ENCODE measurements around the gene KAZN.
A peak's percentile ranks its signal among the peaks of the same experiment; 100 is the strongest.

The KAZN gene

DNA sequence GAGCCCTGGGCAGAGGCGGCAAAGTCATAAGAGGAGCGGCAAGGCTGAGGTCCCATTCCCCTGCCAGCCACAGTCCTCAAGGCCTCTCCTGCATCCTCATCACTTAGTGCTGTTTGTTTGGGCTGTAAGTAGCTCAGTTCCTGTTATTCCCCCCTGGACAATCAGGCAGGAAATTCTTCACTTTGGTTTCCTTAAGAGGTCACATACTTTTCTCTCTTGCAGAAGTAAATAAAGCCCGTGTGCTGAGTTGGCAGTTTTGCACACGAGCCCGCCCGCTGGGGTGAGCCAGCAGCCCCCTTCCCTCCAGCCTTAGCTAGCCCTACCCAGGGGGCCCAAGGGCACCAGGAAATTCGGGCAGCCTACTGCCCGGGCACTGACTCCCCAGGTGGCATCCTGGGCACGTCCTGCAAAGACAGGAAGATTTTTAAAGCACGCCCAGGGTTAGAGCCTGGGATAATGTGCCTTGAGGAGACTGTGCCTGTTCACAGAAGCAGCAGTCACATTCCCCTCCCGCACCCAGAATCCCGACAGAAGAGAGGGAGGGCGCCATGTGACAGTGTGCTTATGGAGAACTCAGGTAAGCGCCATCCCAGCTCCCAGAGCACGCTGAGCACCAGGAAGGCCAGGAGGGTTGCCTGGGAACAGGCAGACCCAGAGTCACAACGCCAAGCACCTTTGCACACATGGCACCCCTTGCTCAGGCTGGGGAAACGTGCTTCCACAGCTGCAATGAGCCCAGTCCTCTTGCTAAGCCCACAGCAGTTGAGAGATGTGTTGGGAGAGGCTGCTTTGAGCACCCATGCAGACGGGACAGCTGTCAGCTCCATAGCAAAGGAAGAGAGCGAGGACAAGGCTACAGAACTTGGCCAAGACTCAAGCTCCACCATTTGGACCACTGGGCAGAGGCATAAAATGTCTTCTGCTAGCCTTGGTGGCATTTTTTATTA, 410.6 kb downstream of the KAZN start:
- DNase-seq (ENCODE audit: low read depth): peak; percentile 86

DNA sequence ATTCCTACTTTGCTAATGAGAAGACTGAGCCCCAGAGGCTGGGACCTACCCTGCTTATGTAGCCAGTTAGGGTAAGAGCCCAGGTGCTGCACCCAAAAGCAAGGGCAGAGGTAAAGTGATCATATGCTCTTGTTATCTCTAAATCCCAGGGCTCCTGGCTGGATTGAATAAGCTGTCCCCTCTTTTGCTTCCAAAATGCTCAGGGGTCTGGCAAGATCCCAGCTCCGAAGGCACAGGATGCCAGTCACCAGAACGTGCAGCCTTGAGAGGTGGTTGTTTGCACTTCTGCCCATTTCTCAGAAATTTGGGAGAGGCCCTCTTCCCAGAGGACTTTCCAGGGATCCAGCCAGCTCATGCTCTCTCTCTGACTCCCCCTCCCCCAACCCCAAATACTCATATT, 412.7 kb downstream of the KAZN start:
- no peak for DNase-seq (ENCODE audit: low read depth)

DNA sequence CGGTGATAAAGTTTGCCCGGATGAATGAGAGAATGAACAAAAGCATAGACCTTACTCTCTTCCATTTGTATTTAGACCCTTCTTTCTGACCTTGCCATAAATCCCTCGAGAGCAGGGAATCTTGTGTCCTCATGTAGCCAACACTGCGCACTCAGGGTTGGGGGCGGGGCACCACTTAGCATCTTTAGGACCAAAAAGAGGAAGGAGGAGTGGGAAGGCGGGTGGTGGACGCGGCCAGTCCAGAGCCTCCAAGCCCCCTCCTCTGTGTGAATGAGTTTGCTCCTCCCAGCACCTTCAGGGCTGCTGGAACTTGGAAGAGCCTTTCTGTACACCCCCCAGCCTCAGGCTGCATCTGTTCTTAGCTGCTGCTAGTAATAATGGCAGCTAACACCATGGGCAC, 413.2 kb downstream of the KAZN start:
- no peak for DNase-seq (ENCODE audit: low read depth)

DNA sequence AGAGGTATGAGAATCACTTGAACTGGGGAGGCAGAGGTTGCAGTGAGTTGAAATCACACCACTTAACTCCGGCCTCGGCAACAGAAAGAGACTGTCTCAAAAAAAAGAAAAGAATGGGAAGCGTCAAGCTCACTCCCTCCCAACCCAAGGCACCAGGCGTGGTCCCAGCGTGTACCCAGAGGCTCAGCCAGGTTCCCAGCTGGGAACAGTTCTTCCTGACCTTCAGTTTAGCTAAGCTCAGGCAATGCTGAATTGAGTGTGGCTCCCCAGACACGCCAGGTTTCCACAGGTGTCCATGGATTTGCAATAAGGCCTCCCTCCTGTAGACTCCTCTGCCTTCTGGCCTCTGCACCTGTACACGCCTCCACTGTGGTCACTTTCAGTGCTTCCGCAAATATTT, 414.3 kb downstream of the KAZN start:
- no peak for DNase-seq (ENCODE audit: low read depth)

DNA sequence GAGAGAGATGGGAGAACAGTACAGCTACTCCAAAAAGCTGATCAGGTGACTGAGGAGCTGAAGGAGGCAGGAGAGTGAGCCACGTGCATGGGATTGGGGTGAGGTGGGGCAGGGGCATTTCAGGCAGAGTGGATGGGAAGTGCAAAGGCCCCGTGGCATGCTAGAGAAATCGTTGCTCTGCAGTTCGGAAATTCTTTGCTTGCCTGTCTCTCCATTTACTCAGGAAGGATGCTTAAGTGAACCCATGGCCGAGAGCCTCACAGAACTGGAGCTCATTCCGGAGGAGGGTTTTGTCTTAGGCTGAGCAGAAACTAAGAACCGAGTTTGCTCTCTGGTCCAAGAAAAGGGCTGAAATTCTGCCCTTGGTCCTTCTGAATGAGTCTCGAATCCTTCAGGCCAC, 415.3 kb downstream of the KAZN start:
- no peak for DNase-seq (ENCODE audit: low read depth)

DNA sequence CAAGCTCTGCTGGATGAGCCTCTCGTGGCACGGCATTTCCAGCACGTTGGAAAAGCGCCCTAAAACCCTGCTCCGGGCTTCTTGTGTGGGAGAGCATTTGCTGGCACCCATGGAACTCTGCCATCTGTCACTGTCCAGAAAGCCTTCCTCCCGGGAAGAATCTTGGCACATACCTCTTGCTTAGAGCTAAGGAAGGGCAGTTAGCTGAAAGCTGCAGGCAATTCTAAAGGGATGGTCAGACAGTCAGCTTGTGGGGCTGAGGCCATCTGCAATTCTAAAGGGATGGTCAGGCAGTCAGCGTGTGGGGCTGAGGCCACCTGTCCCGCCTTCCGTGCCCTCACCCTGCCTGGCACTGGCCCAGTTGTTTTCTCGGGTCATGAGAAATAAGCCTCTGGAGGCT, 416.0 kb downstream of the KAZN start:
- DNase-seq (ENCODE audit: low read depth): no peak

DNA sequence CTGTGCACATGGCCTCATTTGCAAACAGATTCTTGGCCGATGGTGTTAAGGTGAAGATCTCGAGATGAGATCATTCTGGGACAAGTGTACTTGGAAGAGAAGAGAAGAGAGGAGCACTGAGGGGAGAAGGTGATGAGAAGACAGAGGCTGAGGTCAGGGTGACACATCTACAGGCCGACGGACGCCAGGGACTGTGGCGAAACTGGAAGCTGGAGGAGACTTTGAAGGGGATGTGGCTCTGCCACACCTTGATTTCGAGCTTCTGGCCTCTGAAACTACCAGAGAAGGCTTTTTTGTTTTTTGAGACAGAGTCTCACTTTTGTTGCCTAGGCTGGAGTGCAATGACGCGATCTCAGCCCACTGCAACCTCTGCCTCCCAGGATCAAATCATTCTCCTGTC, 417.5 kb downstream of the KAZN start:
- no peak for DNase-seq (ENCODE audit: low read depth)

DNA sequence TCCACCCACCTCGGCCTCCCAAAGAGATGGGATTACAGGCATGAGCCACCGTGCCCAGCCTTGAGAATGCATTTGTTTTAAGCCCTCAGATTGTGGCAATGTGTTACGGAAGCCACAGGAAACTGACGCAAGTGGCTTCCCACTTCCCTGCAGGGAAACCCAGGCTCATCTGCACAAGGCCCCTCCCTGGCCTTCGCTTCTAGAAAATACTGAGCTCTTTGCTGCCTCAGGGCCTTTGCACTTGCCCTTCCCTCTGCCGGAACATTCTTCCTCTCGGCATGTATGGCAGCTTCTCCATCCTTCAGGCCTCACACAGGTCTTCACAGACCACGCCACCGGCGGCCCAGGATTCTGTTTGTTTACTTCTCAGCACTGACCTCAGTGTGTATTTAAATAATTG, 418.0 kb downstream of the KAZN start:
- DNase-seq (ENCODE audit: low read depth): no peak

DNA sequence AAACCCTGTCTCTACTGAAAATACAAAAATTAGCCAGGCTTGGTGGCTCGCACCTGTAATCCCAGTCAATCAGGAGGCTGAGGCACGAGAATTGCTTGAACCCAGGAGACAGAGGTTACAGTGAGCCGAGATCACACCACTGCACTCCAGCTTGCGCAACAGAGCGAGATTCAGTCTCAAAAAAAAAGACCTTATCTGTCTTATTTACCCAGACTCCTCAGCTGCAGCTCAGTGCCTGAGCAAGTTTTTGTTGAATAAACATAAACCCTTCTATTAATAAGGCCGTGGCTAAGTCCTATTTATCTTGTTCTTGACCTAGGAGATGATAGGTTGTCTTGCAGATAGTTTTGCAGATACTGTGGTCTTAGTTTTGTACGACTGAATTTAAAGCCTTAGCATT, 418.6 kb downstream of the KAZN start:
- DNase-seq (ENCODE audit: low read depth): peak; percentile 42

DNA sequence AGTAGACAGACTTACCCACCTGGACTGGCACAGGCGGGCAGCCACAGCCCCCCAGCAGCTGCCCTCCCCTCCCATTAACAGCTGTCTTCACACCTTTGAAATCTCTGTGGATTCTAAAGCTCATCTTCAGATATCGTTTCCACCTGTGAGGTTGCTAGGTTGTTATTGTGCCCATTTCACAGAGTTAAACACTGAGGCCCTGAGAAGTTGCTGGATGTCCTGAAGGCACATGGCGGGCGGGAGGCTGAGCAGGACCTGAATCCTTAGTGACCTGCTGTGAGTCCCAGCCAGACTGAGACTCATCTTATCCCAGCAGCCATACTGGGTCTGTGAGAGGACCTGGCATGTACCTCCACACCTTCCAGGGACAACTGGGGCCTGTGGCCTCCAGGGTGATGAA, 420.3 kb downstream of the KAZN start:
- DNase-seq (ENCODE audit: low read depth): no peak

DNA sequence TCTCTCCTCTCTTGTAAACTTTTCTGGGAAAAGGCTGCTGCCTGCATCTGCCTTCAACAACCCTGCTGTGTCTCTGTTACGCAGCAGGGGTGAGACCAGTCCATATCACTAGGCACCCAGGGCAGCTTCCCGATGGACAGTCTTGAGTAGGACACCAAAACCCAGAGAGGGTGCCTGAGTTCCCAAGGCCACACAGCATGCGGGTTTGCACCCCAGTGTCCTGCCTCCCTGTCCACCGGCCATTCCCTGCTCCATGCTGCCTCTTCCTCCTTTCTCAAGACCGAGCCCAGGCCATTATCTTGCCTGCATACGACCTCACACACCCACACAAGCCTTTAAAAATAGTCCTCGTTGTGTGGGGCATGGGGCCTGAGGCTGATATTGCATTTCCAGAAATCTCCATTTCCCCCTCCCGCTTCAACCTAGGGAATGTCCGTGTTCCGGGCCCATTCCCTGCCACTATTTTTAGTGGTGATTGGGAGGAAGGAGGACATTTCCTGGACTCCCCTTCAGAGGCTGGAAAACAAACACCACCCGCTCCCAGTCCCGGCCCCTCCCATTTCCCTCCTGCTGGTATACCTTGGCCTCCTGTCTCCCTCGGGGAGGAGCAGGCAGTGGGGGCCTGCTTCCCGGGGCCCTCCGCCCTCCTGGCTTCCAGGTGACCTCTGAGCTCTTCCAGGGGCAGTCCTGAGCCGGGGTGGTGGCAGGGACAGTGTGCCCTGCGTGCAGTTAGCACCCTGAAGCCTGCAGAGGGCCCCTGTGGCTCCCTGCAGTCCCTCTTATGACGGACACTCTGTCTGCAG, 422.7 kb downstream of the KAZN start:
- DNase-seq (ENCODE audit: low read depth): no peak

DNA sequence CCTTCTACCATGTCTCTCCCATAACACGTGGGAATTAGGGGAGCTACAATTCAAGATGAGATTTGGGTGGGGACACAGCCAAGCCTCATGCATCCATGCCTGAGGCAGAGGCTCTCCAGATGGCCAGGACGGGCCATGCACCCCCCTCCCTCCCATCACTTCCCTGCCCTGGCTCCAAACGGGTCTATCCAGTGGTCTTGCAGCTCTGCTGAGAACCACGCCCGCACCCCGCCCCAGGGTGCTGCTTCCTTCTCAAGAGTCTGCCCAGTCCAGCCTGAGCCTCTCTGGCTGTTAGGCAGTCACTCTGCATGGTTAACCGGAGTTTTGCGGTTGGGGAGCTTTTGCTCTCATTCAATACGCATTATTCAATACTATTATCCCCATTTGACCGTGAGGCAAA, 423.6 kb downstream of the KAZN start:
- no peak for DNase-seq (ENCODE audit: low read depth)

DNA sequence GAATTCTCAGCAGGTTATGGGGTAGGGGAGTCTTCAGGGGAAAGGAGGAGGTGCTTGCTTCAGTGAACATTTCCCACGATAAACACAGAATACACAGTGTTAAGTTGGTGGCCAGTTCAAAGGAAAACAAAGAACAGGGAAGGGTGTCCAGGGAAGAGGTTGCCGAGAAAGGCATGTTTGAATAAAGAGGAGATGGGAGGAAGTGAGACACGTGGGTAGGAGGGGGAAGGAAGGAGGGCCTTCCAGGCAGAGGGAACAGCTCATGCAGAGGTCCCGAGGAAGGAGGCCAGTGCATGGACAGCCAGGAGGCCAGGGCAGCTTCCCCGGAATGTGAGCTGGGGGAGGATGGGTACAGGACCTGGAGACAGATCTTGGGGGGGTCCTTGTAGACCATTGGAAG, 424.7 kb downstream of the KAZN start:
- DNase-seq (ENCODE audit: low read depth): peak; percentile 27

DNA sequence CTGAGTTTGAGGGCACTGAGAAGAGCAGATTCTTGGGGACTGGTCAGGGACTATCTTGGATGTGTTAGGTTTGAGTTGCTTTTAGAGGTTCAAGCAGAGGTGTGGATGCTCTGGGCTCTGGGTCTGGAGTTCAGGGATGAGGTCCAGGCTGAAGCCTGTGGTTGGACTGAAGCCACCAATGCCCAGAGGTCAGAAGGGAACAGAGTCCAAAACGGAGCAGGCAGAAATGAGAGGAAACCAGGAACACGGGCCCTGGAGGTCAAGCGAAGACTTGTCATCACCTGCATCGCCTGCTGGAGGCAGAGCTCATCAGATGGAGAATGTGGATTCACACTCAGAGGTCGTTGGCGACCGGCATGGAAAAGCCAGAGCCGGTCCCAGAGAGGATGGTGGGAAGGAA, 425.5 kb downstream of the KAZN start:
- DNase-seq (ENCODE audit: low read depth): no peak

DNA sequence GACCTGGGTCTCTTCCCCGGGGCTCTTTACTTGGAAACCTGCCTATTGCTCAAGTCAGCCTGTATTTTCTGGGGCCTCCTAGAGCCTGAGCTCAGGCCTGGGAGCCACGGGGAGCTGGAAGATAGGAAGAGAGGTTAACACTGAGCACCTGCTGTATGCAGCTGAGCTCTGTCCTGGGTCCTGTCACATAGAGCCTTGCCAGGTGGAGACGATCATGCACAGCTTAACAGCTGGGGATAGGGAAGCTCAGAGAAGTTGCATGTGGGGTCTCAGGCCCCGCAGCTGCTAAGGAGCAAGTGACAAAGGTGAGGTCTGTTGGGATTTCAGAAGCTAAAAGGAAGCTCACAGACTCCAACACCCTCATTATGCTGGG, 427.6 kb downstream of the KAZN start:
- DNase-seq (ENCODE audit: low read depth): no peak

DNA sequence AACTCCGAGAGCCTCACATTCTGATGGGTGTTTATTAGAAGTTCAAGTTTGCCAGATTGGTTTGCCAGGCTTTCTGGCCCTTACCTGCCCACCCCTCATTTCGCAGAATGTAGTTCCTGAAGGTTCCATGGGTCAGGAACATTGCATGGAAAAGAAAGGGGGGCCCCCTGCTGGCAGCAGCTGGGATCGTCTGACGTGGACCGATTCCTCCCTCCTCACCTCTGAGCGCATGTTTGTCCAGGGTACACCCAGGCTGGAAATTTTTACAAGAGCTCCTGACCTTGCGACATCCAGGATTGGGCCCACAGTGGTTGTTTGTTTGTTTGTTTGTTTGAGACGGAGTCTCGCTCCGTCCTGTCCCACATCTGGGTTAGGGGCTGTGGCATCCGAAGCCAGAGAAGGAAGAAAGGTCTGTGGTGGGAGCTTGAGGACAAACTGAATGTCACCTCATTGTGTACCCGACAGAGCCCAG, 429.1 kb downstream of the KAZN start:
- DNase-seq (ENCODE audit: low read depth): peak; percentile 34

DNA sequence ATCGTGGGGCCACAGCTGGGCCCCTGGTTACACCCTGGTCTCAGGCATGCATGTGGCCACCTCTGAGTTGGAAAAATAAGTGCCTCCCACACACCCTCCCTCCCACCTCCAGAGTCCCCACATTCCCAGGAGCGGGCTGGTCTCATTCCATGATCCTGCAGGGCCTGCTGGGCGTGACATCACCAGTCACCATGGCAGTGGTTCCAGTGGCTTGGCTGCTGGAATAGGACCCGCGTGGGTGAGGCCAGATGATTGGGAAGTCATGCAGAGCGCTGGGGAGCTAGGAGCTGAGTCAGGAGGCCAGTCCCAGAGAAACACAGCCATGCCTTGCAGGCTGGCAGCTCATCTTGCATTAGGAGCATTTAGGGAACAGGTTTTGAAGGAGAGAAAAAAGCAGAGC, 429.6 kb downstream of the KAZN start:
- peak; percentile 76 for DNase-seq (ENCODE audit: low read depth)

DNA sequence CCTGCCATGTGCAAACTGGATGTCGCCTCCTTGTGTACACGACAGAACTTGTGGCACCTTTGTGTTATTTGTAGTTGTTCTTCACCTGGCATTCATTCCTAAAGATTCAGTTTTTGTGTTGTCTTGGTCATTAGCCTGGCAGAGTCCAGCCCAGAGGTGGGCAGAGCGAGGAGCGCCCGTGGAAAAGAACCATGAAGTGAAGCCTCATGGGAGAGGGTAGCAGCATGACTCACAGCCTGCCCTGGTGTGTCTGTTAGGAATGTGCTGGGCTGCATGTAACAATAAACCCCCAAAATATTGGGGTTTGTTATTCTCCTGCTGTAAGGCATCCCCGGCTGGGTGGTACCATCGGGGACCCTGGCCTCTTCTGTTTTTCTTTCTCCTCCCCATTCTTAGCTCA, 430.1 kb downstream of the KAZN start:
- DNase-seq (ENCODE audit: low read depth): no peak

DNA sequence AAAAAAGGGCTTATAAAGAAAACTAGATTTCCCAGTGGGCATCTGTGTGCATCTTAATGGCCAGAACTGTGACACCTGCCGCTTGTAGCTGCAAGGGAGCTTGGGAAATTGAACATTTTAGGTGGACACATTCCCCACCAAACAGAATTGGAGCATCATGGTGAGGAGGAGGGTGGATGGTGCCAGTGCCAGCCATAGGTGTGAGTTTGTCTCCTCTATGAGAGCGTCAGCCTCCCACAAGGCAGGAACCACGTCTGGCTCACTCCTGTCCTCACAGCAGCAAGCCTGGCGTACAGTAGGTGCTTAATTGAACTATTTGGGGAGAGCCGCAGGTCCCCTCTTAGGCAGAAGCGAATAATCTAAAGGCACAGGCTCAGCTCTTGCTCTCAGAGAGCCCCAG, 430.6 kb downstream of the KAZN start:
- DNase-seq (ENCODE audit: low read depth): no peak

DNA sequence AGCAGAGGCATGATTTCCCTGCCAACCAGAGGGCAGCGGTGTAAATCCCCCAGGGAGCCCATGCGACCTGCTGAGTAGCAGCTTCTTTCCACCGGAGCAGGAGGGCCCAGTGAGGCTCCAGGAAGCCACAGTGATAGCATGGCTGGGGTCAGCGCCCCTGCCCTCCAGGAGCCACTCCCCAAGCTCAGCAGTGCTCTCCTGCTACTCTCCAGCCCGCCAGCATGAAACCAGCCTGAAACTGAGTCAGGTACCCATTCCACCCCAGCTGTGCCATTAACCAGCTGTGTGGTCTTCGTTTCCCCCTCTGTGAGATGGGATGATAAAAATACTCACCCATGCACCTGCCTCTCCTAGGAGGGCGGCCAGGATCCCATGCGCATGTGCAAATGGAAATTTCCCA, 431.3 kb downstream of the KAZN start:
- no peak for DNase-seq (ENCODE audit: low read depth)

DNA sequence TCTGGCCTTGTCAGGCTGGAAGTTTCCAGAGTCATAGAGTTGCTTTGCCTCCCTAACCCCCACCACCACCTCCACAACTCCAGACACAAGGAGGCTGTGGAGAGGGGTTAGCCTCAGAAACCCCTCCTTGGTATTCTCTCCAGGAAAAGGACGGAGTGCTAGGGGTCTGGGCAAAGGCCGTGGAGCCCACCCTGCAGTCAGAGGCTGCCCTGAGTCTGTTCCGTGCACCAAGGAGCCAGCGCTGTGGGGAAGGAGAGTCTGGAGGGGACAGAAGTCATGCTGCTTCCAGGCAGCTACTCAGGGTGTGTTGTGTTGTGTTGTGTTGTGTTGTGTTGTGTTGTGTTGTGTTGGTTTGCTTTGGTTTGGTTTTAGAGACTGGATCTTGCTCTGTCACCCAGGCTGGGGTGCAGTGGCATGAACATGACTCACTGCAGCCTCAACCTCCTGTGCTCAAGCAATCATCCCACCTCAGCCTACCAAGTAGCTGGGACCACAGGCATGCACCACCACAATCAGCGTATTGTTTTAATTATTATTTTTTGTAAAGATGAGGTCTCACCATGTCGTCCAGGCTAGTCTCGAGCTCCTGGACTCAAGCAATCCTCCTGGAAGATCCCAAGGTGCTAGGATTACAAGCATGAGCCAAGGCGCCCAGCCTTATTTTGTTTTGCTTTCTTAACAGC, 432.9 kb downstream of the KAZN start:
- peak; percentile 23 for DNase-seq (ENCODE audit: low read depth)

DNA sequence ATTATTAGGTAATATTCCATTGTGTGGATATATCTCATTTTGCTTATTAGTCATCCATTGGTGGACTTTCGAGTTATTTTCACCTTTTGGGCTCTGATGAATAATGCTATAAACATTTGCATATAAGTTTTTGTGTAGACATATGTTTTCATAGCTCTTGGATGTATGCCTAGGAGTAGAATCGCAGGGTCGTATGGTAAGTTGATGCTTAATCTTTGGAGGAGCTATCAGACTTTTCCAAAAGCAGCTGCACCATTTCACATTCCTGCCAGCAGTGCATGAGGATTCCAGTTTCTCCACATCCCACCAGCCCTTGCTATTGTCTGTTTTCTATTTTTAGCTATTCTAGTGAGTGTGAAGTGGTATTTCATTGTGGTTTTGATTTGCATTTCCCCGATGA, 434.8 kb downstream of the KAZN start:
- peak; percentile 56 for DNase-seq (ENCODE audit: low read depth)

DNA sequence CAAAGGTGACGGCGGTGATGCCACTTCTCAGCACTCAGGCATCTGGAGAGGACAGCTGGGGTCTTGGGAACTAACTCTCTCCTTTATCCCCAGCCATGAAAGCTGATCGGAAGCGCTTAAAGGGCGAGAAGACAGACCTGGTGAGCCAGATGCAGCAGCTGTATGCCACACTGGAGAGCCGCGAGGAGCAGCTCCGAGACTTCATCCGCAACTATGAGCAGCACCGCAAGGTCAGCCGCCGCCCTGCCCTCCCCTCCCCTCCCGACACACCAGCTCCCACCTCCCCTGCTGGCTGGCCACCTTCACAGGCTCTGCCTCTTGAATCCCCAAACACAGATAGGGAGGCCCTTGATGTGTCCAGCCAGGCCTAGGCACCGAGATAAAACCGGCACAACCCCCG, 436.2 kb downstream of the KAZN start:
- DNase-seq (ENCODE audit: low read depth): no peak
